Adrenal gland (tissue), 5 donors: Measurements from ENCODE around the gene KCNAB1.

Experiments used
- CTCF ChIP-seq, 6 experiments: fragments of 450-650 bp in 4 of 6; fragments of 200-600 bp in 2 of 6; sonication (generic) in 1 of 6; IDR thresholded peaks; 1 replicate in 5 of 6; 2 replicates in 1 of 6; pipeline versions ENCODE4 v1.5.1 to v1.8.0; 2016 to 2021; ENCODE audit warnings: antibody characterized with exemption in 6 of 6, mild to moderate bottlenecking in 2 of 6, moderate library complexity in 1 of 6
- POLR2A ChIP-seq, 2 donors: fragments of 450-650 bp; IDR thresholded peaks; one replicate each; pipeline ENCODE4 v1.6.1; 2017; ENCODE audit warnings: antibody characterized with exemption in 2 of 2, mild to moderate bottlenecking in 2 of 2, moderate library complexity in 1 of 2
- donor health status: DM: no; HTN: no; CAD: no.

- TF ChIP-seq CTCF (IDR thresholded peaks at IDR 0.05) (no peak), POLR2A (IDR thresholded peaks at IDR 0.05) (no peak)
These were observed 26.0 kb upstream of the KCNAB1 start for GRCh38 chr3:156094391-156094790.
